ENCODE results near the gene ITGA3. TPM values are rescaled to one million over a fixed set of nuclear protein-coding genes. Genes with fewer than 3 reads are reported as not detected.

ITGA3 gene
- total RNA-seq, 1 experiment from 2014 or later = 22.5 TPM

DNA sequence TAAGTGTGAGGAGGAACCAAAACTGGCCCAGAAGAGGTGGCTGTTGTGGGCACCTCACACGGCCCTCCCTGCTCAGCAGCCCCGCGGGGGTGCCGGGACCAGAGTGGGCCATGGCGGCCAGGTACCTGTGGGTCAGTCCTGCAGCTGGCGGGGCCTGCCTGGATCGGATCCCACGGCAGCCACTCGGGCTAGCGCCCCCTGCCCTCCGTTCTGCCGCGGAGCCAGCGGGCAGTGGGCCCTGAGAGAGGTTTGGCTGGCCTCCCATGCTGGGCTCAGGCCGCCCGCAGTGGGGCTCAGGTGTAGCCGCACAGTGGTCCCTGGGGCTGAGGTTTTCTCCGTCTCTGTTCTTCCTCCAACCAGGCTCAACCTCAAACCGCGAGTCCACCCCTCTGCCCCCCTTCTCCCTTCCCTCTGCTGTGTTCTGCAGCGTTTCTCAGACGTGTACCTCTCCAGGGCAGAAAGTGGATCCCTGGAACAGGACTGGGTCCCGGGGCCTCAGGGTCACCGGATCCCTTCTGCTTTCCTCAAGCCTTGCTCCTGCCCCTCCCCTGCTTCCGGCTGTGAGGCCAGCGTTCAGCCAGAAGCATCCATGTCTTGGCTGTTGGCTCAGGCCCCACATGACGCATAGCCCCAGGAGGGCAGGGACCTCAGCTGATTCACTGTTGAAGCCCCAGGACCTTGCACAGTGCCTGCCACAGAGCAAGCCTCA lies 28.6 kb upstream of the ITGA3 start:
- Histone ChIP-seq H4K5ac (ENCODE audit: insufficient read length, low read depth, low read length) (no peak overlapping the region), H3K9ac (ENCODE audit: extremely low read depth, insufficient read length, low read length) (no peak overlapping the region), H4K8ac (replicated peaks; ENCODE audit: insufficient read length, low read depth, low read length) (no peak overlapping the region), H2BK120ac (ENCODE audit: low read depth, low read length, poor library complexity, severe bottlenecking) (no peak overlapping the region), H2BK5ac (ENCODE audit: insufficient read length, low read length) (no peak overlapping the region), H2BK15ac (ENCODE audit: low read depth, low read length) (no peak overlapping the region), H3K23me2 (ENCODE audit: insufficient read length, low read depth, low read length, poor library complexity, severe bottlenecking) (no peaks in the 10 kb centered on the region), H3T11ph (ENCODE audit: low read length) (no peak overlapping the region), H2AFZ (ENCODE audit: low read length) (no peak overlapping the region), H3K23ac (ENCODE audit: insufficient read length, low read depth, low read length) (no peak overlapping the region), H3K27me3 (ENCODE audit: insufficient read depth, low read length) (no peaks in the 10 kb centered on the region), H3K79me1 (ENCODE audit: insufficient read depth, low read depth, low read length, poor library complexity, severe bottlenecking) (no peaks in the 10 kb centered on the region), H2AK5ac (ENCODE audit: insufficient read length, low read length) (no peak overlapping the region), H3K4me1 (ENCODE audit: insufficient read depth, low read length) (peaks cover 6% of the 10 kb centered on the region; the same call in 1 of the 2 replicates), H2BK20ac (ENCODE audit: low read depth, low read length, poor library complexity, severe bottlenecking) (no peak overlapping the region), H4K91ac (ENCODE audit: insufficient read length, low read depth, low read length) (no peak overlapping the region), H3K9me3 (ENCODE audit: control insufficient read depth, low read depth, low read length) (no peaks in the 10 kb centered on the region), H4K20me1 (ENCODE audit: control insufficient read depth, insufficient read depth, insufficient read length) (no peaks in the 10 kb centered on the region), H3K79me2 (ENCODE audit: insufficient read depth, low read length) (no peaks in the 10 kb centered on the region), H2BK12ac (ENCODE audit: insufficient read length, low read depth, low read length) (no peak overlapping the region), H3K4me2 (ENCODE audit: insufficient read depth, insufficient read length, low read length) (no peak overlapping the region), H3K18ac (ENCODE audit: insufficient read length, low read depth, low read length) (no peak overlapping the region), H3K27ac (ENCODE audit: insufficient read length, low read depth, low read length) (no peak overlapping the region), H3K4ac (ENCODE audit: low read depth, low read length) (no peak overlapping the region), H3K14ac (ENCODE audit: insufficient read depth, low read length) (no peak overlapping the region), H3K56ac (ENCODE audit: insufficient read length, low read depth, low read length) (no peak overlapping the region)
- TF ChIP-seq, protein P1, sequence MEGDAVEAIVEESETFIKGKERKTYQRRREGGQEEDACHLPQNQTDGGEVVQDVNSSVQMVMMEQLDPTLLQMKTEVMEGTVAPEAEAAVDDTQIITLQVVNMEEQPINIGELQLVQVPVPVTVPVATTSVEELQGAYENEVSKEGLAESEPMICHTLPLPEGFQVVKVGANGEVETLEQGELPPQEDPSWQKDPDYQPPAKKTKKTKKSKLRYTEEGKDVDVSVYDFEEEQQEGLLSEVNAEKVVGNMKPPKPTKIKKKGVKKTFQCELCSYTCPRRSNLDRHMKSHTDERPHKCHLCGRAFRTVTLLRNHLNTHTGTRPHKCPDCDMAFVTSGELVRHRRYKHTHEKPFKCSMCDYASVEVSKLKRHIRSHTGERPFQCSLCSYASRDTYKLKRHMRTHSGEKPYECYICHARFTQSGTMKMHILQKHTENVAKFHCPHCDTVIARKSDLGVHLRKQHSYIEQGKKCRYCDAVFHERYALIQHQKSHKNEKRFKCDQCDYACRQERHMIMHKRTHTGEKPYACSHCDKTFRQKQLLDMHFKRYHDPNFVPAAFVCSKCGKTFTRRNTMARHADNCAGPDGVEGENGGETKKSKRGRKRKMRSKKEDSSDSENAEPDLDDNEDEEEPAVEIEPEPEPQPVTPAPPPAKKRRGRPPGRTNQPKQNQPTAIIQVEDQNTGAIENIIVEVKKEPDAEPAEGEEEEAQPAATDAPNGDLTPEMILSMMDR (conservative IDR thresholded peaks at IDR 0.05) = peak; percentile 55
- Mint-ChIP-seq H3K27me3 (ENCODE audit: low read depth) (peaks cover 12% of the 10 kb centered on the region), H3K27ac (peak overlapping the region in 1 of 3 experiments; percentile 57; a peak in 1 of 7 replicates), H3K36me3 (ENCODE audit: insufficient read depth in 1 of 3, low read depth in 3 of 3) (no peaks in the 10 kb centered on the region), H3K4me3 (peak overlapping the region in 1 of 2 experiments; percentile 31; a peak in 1 of 5 replicates), H3K9me3 (no peaks in the 10 kb centered on the region), H3K4me1 (peaks cover 23 to 27% of the 10 kb centered on the region in 2 experiments)
- peak; percentile 75 for DNase-seq
- WGBS (ENCODE audit: extremely low coverage, insufficient read length, low lambda C conversion rate) = no CpG with 5 or more reads among the region's 27 CpGs
